Activated naive CD8-positive, alpha-beta T cell treated with anti-CD3 and anti-CD28 coated beads, Interleukin-2, amount 50 U/mL, for 24 hours (primary cell): ENCODE data around the gene LIPG.

Experiments
- ATAC-seq: fragments of 150-1000 bp; cut with Tn5 transposase; one replicate; pipeline ENCODE4 v1.10.0; 2021
- DNase-seq: peaks from one replicate; pipeline ENCODE4 v3.0.0; 2021
- H3K27ac Mint-ChIP-seq: one replicate; pipeline ENCODE4 v1.8.0; 2021; ENCODE audit warnings: mild to moderate bottlenecking, mixed read lengths
- H3K27me3 Mint-ChIP-seq: one replicate; pipeline ENCODE4 v1.8.0; 2021; ENCODE audit warnings: mixed read lengths
- H3K36me3 Mint-ChIP-seq: one replicate; pipeline ENCODE4 v1.8.0; 2021; ENCODE audit warnings: low read depth, mixed read lengths
- H3K4me1 Mint-ChIP-seq: one replicate; pipeline ENCODE4 v1.8.0; 2021; ENCODE audit warnings: mixed read lengths
- H3K4me3 Mint-ChIP-seq: one replicate; pipeline ENCODE4 v1.8.0; 2021; ENCODE audit warnings: mild to moderate bottlenecking, moderate library complexity, mixed read lengths
- H3K9me3 Mint-ChIP-seq: one replicate; pipeline ENCODE4 v1.8.0; 2021; ENCODE audit warnings: mixed read lengths

The LIPG gene

GRCh38 chr18:49640741-49641140 lies 78.9 kb downstream of the LIPG start:
- DNase-seq (no peak), ATAC-seq (no peak)
- Mint-ChIP-seq H3K9me3 (no peaks in the 10 kb centered on the region), H3K4me3 (no peak overlapping the region), H3K4me1 (no peaks in the 10 kb centered on the region), H3K36me3 (no peaks in the 10 kb centered on the region), H3K27me3 (peaks cover 7% of the 10 kb centered on the region), H3K27ac (no peak overlapping the region)

- Mint-ChIP-seq H3K36me3 (no peaks in the 10 kb centered on the region), H3K27me3 (peaks cover 3% of the 10 kb centered on the region), H3K4me3 (no peak overlapping the region), H3K9me3 (no peaks in the 10 kb centered on the region), H3K27ac (no peak overlapping the region), H3K4me1 (no peaks in the 10 kb centered on the region)
- DNase-seq, result no peak
- no peak for ATAC-seq
These were observed 83.3 kb downstream of the LIPG start for GRCh38 chr18:49645196-49645595.

- no peak overlapping the region for H3K27ac Mint-ChIP-seq
- no peak overlapping the region for H3K4me3 Mint-ChIP-seq
- H3K9me3 Mint-ChIP-seq, result no peaks in the 10 kb centered on the region
- no peaks in the 10 kb centered on the region for H3K4me1 Mint-ChIP-seq
- ATAC-seq (no peak), DNase-seq (no peak)
- H3K27me3 Mint-ChIP-seq, result peaks cover 3% of the 10 kb centered on the region
- H3K36me3 Mint-ChIP-seq, result no peaks in the 10 kb centered on the region
These were observed 84.0 kb downstream of the LIPG start for GRCh38 chr18:49645841-49646351.

- no peak for ATAC-seq
- Mint-ChIP-seq H3K36me3 (no peaks in the 10 kb centered on the region), H3K27ac (no peak overlapping the region), H3K4me3 (no peak overlapping the region), H3K27me3 (peaks cover 3% of the 10 kb centered on the region), H3K9me3 (no peaks in the 10 kb centered on the region), H3K4me1 (no peaks in the 10 kb centered on the region)
- DNase-seq, result no peak
These were observed 85.0 kb downstream of the LIPG start for GRCh38 chr18:49646873-49647272.

GRCh38 chr18:49647496-49648168 lies 85.8 kb downstream of the LIPG start:
- Mint-ChIP-seq H3K9me3 (no peaks in the 10 kb centered on the region), H3K27me3 (peaks cover 3% of the 10 kb centered on the region), H3K4me1 (no peaks in the 10 kb centered on the region), H3K36me3 (no peaks in the 10 kb centered on the region), H3K27ac (no peak overlapping the region), H3K4me3 (no peak overlapping the region)
- ATAC-seq, result no peak
- DNase-seq, result no peak

- ATAC-seq (no peak), DNase-seq (no peak)
- no peaks in the 10 kb centered on the region for H3K4me1 Mint-ChIP-seq
- no peak overlapping the region for H3K4me3 Mint-ChIP-seq
- H3K36me3 Mint-ChIP-seq, result no peaks in the 10 kb centered on the region
- H3K27ac Mint-ChIP-seq, result no peak overlapping the region
- H3K9me3 Mint-ChIP-seq, result no peaks in the 10 kb centered on the region
- peaks cover 3% of the 10 kb centered on the region for H3K27me3 Mint-ChIP-seq
These were observed 86.5 kb downstream of the LIPG start for GRCh38 chr18:49648326-49648725.
